HEK293T (cell line): ENCODE results near the gene KMT2A.

Experiments used
- BHLHE40 ChIP-seq: fragments of 450-650 bp; IDR thresholded peaks from 2 replicates; pipeline ENCODE4 v1.6.1; 2016; ENCODE audit warnings: mild to moderate bottlenecking, moderate library complexity, borderline replicate concordance
- ELF4 ChIP-seq: fragments of 450-650 bp; IDR thresholded peaks from 2 replicates; pipeline ENCODE4 v1.6.1; 2017; ENCODE audit warnings: antibody characterized with exemption
- FOXA1 ChIP-seq: fragments of 450-650 bp; IDR thresholded peaks from 2 replicates; pipeline ENCODE4 v1.6.1; 2016; ENCODE audit warnings: mild to moderate bottlenecking
- FOXK2 ChIP-seq: fragments of 450-650 bp; IDR thresholded peaks from 2 replicates; pipeline ENCODE4 v1.6.1; 2016; ENCODE audit warnings: mild to moderate bottlenecking
- L3MBTL2 ChIP-seq: fragments of 450-650 bp; conservative IDR thresholded peaks from 2 replicates; pipeline ENCODE4 v1.6.1; 2016; ENCODE audit warnings: mild to moderate bottlenecking
- NFRKB ChIP-seq: fragments of 450-650 bp; IDR thresholded peaks from 2 replicates; pipeline ENCODE4 v1.6.1; 2016; ENCODE audit warnings: mild to moderate bottlenecking, moderate library complexity
- SP1 ChIP-seq: fragments of 450-650 bp; IDR thresholded peaks from 2 replicates; pipeline ENCODE4 v1.6.1; 2017
- SUZ12 ChIP-seq: fragments of 450-650 bp; IDR thresholded peaks from 2 replicates; pipeline ENCODE4 v1.6.1; 2016; ENCODE audit warnings: mild to moderate bottlenecking
- ZNF384 ChIP-seq: fragments of 450-650 bp; IDR thresholded peaks from 2 replicates; pipeline ENCODE4 v1.6.1; 2016

DNA sequence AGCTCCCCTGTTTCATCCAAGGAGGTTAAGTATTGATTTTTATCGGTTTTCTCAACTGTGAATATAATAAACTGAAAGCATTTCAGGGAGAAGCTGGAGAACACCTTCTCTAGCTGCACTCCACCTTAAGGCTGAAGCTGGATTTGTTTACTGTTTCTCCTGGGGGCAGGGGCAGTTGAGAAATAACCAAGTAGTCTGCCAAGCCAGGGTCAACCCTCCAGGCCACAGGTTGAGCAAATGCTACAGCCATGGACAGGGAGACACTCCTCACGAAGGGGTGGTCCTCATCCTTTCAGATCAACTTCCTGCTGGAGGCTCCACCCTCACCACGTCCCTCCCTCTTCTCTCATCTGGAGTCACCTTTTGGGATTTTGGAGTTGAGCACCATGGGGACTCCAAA lies 90.8 kb downstream of the KMT2A start, which contains the start of gene TTC36:
- TF ChIP-seq FOXA1 (no peak), ELF4 (no peak), SUZ12 (no peak), FOXK2 (no peak), NFRKB (no peak), ZNF384 (no peak), L3MBTL2 (no peak), SP1 (no peak), BHLHE40 (no peak)
